ENCODE data around the gene PDGFRB.
A peak's percentile ranks its signal among the peaks of the same experiment; 100 is the strongest.

PDGFRB gene

DNA sequence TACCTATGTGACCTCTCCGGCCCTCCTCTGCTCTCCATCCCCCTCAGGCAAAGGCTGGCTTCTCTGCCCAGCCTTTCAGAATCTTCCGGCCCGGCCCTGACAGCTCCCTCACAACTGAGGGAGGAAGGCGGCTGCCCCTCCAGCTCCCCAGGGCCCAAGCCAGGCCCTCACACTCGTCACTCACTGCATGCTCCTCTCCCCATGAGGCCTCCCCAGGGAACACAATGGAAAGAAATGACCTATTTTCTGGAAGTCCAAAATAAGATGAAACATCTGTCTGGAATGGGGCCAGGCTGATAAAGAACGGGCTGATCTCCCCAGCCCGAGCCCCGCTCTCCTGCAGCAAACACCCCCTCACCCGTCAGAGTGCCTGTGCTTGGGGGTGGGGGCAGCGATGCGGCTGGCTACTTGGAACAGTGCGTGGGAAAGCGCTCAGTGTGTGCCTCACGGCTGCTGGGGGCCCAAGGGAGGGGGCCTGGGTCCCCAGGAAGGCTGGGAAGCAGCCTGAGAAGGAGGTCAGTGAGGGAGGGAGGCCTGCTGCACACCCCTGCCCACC lies 11.3 kb downstream of the PDGFRB start:
- no peak overlapping the region for H3K27ac ChIP-seq (replicated peaks)
- no peak overlapping the region for H3K4me3 ChIP-seq (replicated peaks; ENCODE audit: insufficient read depth, low read length)
- H3K27me3 ChIP-seq (ENCODE audit: insufficient read depth, poor library complexity, severe bottlenecking): no peaks in the 10 kb centered on the region
- DNase-seq (ENCODE audit: low read depth in 1 of 2, low spot score in 1 of 2): no peak
- TF ChIP-seq, protein P1, sequence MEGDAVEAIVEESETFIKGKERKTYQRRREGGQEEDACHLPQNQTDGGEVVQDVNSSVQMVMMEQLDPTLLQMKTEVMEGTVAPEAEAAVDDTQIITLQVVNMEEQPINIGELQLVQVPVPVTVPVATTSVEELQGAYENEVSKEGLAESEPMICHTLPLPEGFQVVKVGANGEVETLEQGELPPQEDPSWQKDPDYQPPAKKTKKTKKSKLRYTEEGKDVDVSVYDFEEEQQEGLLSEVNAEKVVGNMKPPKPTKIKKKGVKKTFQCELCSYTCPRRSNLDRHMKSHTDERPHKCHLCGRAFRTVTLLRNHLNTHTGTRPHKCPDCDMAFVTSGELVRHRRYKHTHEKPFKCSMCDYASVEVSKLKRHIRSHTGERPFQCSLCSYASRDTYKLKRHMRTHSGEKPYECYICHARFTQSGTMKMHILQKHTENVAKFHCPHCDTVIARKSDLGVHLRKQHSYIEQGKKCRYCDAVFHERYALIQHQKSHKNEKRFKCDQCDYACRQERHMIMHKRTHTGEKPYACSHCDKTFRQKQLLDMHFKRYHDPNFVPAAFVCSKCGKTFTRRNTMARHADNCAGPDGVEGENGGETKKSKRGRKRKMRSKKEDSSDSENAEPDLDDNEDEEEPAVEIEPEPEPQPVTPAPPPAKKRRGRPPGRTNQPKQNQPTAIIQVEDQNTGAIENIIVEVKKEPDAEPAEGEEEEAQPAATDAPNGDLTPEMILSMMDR (IDR thresholded peaks at IDR 0.05; ENCODE audit: insufficient read depth, low read length): no peak
- TF ChIP-seq POLR2AphosphoS5 (IDR thresholded peaks at IDR 0.05; ENCODE audit: low read depth): no peak
- TF ChIP-seq GABPA (IDR thresholded peaks at IDR 0.05; ENCODE audit: low read depth): no peak
- TF ChIP-seq, protein P2, sequence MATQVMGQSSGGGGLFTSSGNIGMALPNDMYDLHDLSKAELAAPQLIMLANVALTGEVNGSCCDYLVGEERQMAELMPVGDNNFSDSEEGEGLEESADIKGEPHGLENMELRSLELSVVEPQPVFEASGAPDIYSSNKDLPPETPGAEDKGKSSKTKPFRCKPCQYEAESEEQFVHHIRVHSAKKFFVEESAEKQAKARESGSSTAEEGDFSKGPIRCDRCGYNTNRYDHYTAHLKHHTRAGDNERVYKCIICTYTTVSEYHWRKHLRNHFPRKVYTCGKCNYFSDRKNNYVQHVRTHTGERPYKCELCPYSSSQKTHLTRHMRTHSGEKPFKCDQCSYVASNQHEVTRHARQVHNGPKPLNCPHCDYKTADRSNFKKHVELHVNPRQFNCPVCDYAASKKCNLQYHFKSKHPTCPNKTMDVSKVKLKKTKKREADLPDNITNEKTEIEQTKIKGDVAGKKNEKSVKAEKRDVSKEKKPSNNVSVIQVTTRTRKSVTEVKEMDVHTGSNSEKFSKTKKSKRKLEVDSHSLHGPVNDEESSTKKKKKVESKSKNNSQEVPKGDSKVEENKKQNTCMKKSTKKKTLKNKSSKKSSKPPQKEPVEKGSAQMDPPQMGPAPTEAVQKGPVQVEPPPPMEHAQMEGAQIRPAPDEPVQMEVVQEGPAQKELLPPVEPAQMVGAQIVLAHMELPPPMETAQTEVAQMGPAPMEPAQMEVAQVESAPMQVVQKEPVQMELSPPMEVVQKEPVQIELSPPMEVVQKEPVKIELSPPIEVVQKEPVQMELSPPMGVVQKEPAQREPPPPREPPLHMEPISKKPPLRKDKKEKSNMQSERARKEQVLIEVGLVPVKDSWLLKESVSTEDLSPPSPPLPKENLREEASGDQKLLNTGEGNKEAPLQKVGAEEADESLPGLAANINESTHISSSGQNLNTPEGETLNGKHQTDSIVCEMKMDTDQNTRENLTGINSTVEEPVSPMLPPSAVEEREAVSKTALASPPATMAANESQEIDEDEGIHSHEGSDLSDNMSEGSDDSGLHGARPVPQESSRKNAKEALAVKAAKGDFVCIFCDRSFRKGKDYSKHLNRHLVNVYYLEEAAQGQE (IDR thresholded peaks at IDR 0.05; ENCODE audit: insufficient replicate concordance, low read depth): no peak
- TF ChIP-seq SPI1 (IDR thresholded peaks at IDR 0.05; ENCODE audit: borderline replicate concordance, low read depth): no peak

DNA sequence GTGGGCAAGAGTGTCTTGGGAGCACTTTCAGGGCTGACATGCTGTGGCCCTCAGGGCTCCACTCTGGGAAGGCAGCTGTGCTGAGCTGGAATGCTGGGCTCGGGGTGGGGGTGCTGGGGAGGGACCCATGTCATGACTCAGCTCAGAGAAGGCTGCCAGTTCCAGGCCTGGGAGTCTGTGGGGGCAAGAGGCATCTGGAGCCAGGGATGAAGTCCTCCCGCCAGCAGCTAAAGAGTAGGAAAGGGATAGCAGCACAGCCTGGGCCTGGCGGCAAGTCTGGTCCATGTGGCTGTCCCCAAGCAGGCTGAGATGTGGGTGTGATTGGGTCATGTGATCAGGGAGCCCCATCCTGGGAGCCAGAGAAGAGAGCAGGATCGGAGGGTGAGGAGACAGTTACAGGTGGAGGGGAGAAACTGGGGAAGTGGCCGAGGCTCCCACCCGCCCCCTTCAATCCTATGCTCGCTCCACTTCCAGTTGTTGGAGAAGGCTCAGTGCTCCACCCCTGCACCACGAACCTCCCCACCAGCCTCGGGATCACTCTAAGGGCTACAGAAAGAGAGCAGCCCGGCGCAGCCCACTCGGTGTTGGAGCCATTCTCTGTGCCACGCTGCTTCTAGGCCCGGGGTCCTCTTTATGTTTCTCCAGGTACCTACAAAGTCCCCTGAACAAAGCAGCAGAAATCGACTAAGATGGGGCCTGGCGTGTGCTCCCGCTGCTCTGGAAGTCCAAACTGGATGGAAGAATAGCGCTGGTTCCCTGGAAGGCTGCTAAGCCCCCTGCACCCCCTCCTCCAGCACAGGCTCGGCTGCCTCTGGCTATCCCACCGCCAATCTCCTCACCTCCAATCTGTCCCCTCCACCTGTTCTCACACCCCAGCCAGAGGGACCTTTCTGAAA lies 12.0 kb downstream of the PDGFRB start:
- no peak overlapping the region for H3K4me3 ChIP-seq (replicated peaks; ENCODE audit: insufficient read depth, low read length)
- TF ChIP-seq SPI1 (IDR thresholded peaks at IDR 0.05; ENCODE audit: borderline replicate concordance, low read depth) (no peak), GABPA (IDR thresholded peaks at IDR 0.05; ENCODE audit: low read depth) (no peak), POLR2AphosphoS5 (IDR thresholded peaks at IDR 0.05; ENCODE audit: low read depth) (no peak)
- TF ChIP-seq, protein P2 (IDR thresholded peaks at IDR 0.05; ENCODE audit: insufficient replicate concordance, low read depth): no peak
- TF ChIP-seq, protein P1 (IDR thresholded peaks at IDR 0.05; ENCODE audit: insufficient read depth, low read length): no peak

DNA sequence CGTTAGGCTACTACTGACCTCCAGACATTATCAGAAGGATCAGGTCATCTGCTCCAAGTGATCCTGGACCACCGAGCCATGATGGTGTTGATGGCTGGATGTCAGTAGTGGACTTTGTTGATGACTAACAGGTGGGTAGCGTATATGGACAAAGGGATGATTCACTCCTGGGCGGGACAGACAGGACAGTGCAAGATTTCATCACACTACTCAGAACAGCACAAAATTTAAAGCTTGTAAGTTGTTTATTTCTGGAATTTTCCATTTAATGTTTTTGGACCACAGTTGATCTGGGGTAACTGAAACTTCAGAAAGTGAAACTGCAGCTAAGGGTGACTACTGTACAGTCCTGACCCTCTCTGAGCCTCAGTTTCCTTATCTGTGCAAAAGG lies 12.7 kb downstream of the PDGFRB start:
- no peak overlapping the region; the same call in 1 of the 2 replicates for H3K4me3 ChIP-seq (replicated peaks; ENCODE audit: insufficient read depth, low read length)
- H3K27ac ChIP-seq (replicated peaks): peak overlapping the region; percentile 30; the same call in 1 of the 2 replicates

More for the DNA sequence above, 12.0 kb downstream of the PDGFRB start:
- DNase-seq (ENCODE audit: low read depth in 1 of 2, low spot score in 1 of 2): no peak
- Histone ChIP-seq H3K27me3 (ENCODE audit: insufficient read depth, poor library complexity, severe bottlenecking) (no peaks in the 10 kb centered on the region), H3K27ac (replicated peaks) (peak overlapping the region; percentile 30; the same call in 1 of the 2 replicates)

More for the DNA sequence above, 12.7 kb downstream of the PDGFRB start:
- no peak for DNase-seq (ENCODE audit: low read depth in 1 of 2, low spot score in 1 of 2)
- no peak for TF ChIP-seq GABPA (IDR thresholded peaks at IDR 0.05; ENCODE audit: low read depth)
- TF ChIP-seq, protein P2 (IDR thresholded peaks at IDR 0.05; ENCODE audit: insufficient replicate concordance, low read depth): no peak
- no peak for TF ChIP-seq POLR2AphosphoS5 (IDR thresholded peaks at IDR 0.05; ENCODE audit: low read depth)
- TF ChIP-seq, protein P1 (IDR thresholded peaks at IDR 0.05; ENCODE audit: insufficient read depth, low read length): no peak
- no peak for TF ChIP-seq SPI1 (IDR thresholded peaks at IDR 0.05; ENCODE audit: borderline replicate concordance, low read depth)
- H3K27me3 ChIP-seq (ENCODE audit: insufficient read depth, poor library complexity, severe bottlenecking): no peaks in the 10 kb centered on the region

All from HL-60 (cell line).